GM21529 (cell line): ENCODE results near the gene JAM3.
"Not testable (repeated sequence)": the region's sequence is repeated elsewhere in the genome, so short reads cannot be mapped to it uniquely, and the experiment has no call there.

ENCODE experiments used
- ATAC-seq: cut with Tn5 transposase; IDR thresholded peaks from one replicate; pipeline ENCODE4 v1.9.1; 2021; ENCODE audit not compliant: unreplicated experiment

Gene JAM3

DNA sequence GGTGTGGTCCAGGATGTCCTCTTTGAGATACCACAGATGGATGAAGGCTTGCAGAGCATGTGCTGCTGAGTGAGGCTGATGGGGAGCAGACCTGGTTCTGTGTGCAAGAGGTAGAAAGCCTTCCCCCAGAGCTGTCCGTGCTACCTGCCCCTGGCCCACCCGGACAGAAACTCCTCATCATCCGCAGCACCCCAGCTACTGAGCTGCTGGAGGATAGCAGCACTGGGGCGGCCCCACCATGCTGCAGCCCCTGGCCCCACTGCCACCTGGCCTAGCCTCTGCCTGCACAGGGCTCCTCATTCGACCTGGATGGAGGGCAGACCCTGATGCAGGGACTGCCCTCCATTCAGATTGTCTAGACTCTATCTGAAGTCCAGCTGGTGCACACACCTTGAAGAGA lies 104.4 kb downstream of the JAM3 start:
- ATAC-seq, result no peak

DNA sequence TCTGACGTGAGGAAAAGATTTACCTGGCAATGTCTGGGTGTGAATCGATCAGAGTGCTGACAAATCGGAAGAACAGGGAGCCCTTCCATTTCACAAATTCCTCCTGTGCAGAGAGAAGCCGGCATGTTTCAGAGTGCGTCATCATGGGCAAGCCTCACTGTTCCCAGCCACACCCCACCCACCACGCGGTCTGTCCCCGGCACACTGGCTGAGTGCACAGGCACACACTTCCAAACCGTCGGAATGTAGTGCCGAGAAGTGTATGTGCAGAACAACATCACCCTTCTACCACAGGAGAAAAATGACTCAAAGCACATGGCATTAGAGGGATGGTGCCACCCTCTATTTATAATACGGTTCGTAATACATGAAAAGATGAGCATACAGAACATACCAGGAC lies 107.4 kb downstream of the JAM3 start:
- ATAC-seq, result no peak

DNA sequence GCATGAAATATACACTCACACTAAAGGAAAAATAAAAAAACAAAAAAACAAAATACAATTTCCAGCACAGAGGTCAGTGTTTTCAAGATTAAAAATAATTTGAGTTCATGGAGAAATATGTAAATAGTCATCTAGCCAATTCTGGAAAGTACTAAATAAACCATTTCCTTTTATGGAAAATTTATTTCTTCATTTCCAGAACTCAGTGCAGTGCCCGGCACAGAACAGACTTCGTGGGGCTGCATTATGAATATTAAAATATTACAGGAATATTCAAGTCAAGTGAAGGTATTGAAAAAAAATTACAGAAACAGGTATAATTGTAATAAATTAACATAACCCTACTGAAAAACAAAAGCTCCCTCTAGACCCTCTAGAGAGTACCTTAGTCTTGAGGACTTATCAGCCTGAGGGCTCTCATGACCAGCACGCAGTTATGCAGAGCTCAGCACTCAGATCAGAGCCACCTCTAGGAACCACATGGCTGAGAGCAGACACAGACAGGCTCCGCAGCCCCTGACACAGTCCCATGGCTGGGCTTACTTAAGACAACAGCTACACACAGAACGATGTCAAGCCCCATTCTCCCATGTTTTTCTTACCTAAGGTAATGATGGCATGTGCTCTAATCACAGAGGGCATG lies 109.3 kb downstream of the JAM3 start:
- ATAC-seq, result no peak

DNA sequence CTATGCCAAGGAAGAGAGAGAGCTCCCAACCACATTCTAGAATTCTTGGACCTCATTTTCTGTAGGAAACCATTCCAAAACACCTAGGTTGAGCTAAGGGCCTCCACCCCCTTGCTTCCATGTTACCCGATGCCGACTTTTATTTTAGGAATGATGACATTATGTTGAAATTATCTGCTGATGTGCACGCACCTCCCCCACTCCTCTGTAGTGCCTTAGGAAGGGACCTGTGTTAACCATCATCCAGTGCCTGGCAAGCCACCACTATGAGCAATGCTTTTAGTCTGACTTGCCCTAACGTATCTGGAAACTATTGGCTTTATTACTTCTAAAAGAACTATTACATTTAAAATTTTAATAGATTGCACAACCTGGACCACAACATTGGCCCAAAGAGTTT lies 112.8 kb downstream of the JAM3 start:
- no peak for ATAC-seq

DNA sequence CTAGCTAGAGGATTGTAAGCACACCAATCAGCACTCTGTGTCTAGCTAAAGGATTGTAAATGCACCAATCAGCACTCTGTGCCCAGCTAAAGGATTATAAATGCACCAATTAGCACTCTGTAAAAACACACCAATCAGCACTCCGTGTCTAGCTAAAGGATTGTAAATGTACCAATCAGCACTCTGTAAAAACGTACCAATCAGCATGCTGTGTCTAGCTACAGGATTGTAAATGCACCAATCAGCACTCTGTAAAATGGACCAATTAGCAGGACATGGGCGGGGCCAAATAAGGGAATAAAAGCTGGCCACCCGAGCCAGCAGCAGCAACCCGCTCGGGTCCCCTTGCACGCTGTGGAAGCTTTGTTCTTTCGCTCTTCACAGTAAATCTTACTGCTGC lies 119.2 kb downstream of the JAM3 start:
- not testable (repeated sequence) for ATAC-seq

DNA sequence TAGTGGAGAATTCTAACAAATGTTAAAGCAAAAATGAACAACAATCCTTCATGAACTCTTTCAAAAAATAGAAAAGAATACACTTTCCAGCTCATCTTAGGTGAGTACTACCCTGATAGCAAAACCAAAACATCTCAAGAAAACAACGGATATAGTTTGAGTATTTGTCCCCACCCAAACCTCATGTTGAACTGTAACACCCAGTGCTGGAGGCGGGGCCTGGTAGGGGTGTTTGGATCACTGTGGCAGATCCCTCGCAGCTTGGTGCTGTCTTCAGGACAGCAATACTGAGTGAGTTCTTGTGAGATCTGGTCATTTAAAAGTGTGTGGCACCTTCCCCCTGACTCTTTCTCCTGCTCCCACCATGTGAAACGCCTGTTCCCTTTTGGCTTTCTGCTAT lies 127.9 kb downstream of the JAM3 start:
- no peak for ATAC-seq

DNA sequence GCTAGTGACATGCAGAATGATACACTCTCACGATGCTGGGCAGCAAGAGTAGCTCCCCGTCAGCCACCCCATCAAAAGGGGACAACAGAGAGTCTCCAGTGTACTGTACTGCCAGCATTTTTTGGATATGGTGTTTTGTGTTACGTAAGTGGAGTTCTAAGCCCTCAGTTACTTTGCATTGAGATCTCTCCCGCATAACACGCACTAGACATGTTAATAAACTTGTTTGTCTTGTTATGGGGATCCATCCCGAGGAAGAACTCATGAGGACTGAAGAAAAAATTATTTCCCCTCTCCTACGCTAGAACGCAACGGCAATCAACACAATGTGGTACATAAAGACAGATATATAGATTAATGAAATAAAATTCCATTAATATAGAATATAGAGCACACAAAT lies 130.7 kb downstream of the JAM3 start:
- no peak for ATAC-seq

DNA sequence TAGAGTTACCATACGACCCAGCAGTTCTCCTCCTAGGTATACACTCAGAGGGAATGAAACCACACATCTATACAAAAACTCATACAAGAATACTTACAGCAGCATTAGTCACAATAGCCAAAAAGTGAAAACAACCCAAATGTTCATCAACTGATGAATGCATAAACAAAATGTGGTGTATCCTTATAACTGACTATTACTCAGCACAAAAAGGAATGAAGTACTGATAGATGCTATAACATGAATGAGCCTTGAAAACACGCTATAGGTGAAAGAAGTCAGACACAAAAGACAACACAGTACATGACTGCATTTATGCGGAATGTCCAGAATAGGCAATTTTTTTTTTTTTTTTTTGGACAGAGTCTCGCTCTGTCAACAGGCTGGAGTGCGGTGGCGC lies 131.8 kb downstream of the JAM3 start:
- no peak for ATAC-seq
